Glutamatergic neuron (in vitro differentiated cells): ENCODE results near the gene PCDHA9. TPM values are rescaled to one million over a fixed set of nuclear protein-coding genes. Genes with fewer than 3 reads are reported as not detected.

ENCODE experiments used
- DNase-seq: peaks from one replicate; pipeline ENCODE4 v3.0.0; 2022
- H3K27ac Mint-ChIP-seq: one replicate; pipeline ENCODE4 v1.8.0; 2020; ENCODE audit warnings: mild to moderate bottlenecking, mixed read lengths, inconsistent platforms; ENCODE audit not compliant: unreplicated experiment
- H3K27me3 Mint-ChIP-seq: one replicate; pipeline ENCODE4 v1.8.0; 2020; ENCODE audit warnings: mild to moderate bottlenecking, moderate library complexity, mixed read lengths, inconsistent platforms; ENCODE audit not compliant: unreplicated experiment
- H3K36me3 Mint-ChIP-seq: one replicate; pipeline ENCODE4 v1.8.0; 2020; ENCODE audit warnings: mild to moderate bottlenecking, mixed read lengths, inconsistent platforms; ENCODE audit not compliant: unreplicated experiment
- H3K4me1 Mint-ChIP-seq: one replicate; pipeline ENCODE4 v1.8.0; 2020; ENCODE audit warnings: mild to moderate bottlenecking, low read depth, mixed read lengths, inconsistent platforms; ENCODE audit not compliant: unreplicated experiment
- H3K4me3 Mint-ChIP-seq: one replicate; pipeline ENCODE4 v1.8.0; 2020; ENCODE audit warnings: mild to moderate bottlenecking, mixed read lengths, inconsistent platforms; ENCODE audit not compliant: unreplicated experiment
- H3K9me3 Mint-ChIP-seq: one replicate; pipeline ENCODE4 v1.8.0; 2020; ENCODE audit warnings: mild to moderate bottlenecking, moderate library complexity, mixed read lengths, inconsistent platforms; ENCODE audit not compliant: unreplicated experiment
- total RNA-seq: library from RNA; stranded (reverse); fragmentation: NEBNext Ultra II Directional; extraction: Animal tissue kit (Norgen Biotek cat#: 25700); gene quantifications from one replicate; pipeline ENCODE4 v1.2.1, GENCODE V29; 2021; ENCODE audit not compliant: unreplicated experiment
- TF ChIP-seq, protein P1 (sequence below): fragments of 200-600 bp; sonication (generic); IDR thresholded peaks from one replicate; pipeline ENCODE4 v1.5.0; 2021; ENCODE audit not compliant: partially characterized antibody, unreplicated experiment

PCDHA9 gene
- total RNA-seq, 1 donor from 2014 or later: 18.9 TPM

GRCh38 chr5:140877262-140877581 lies 29.0 kb downstream of the PCDHA9 start:
- Mint-ChIP-seq H3K36me3 (peaks cover 27% of the 10 kb centered on the region), H3K27ac (no peak overlapping the region)

DNA sequence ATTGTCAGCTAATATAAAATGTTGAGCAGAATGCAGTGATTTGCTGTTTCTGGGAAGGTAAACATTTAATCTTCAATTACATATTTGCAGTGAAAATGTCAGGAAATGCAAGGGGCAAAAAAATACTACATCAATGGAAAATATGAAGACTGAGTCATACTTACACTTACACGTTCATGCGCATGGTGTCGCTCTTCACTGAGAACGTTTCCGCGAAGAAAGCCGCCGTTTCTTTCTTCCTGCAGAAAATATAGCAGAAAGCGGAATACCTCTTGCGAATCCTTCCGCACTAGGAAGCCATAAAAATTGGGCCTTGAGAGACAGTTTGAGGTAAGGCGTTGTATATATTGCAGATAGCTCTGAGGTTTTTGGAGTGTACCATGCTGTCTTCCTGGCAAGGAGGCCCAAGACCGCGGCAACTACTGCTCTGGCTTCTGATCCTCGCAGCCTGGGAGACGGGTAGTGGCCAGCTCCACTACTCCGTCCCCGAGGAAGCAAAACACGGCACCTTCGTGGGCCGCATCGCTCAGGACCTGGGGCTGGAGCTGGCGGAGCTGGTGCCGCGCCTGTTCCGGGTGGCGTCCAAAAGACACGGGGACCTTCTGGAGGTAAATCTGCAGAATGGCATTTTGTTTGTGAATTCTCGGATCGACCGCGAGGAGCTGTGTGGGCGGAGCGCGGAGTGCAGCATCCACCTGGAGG lies 33.9 kb downstream of the PCDHA9 start, which contains the start of gene PCDHA13:
Gene PCDHA13, plus strand, starts transcription at position 236 of the 702 bp plus-strand sequence. Its CDS starts 145 bp downstream, at position 381.
- Mint-ChIP-seq H3K4me3 (peak within 1 kb of the TSS; percentile 47), H3K27ac (no peak within 1 kb of the TSS), H3K27me3 (no peaks in the 10 kb centered on the region), H3K9me3 (peaks cover 4% of the 10 kb centered on the region), H3K36me3 (peaks cover 36% of the 10 kb centered on the region), H3K4me1 (no peaks in the 10 kb centered on the region)
- TF ChIP-seq, protein P1, sequence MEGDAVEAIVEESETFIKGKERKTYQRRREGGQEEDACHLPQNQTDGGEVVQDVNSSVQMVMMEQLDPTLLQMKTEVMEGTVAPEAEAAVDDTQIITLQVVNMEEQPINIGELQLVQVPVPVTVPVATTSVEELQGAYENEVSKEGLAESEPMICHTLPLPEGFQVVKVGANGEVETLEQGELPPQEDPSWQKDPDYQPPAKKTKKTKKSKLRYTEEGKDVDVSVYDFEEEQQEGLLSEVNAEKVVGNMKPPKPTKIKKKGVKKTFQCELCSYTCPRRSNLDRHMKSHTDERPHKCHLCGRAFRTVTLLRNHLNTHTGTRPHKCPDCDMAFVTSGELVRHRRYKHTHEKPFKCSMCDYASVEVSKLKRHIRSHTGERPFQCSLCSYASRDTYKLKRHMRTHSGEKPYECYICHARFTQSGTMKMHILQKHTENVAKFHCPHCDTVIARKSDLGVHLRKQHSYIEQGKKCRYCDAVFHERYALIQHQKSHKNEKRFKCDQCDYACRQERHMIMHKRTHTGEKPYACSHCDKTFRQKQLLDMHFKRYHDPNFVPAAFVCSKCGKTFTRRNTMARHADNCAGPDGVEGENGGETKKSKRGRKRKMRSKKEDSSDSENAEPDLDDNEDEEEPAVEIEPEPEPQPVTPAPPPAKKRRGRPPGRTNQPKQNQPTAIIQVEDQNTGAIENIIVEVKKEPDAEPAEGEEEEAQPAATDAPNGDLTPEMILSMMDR: no peak
- DNase-seq: no peak

More at GRCh38 chr5:140877262-140877581, 29.0 kb downstream of the PCDHA9 start:
- Mint-ChIP-seq H3K4me1 (peaks cover 3% of the 10 kb centered on the region), H3K9me3 (peaks cover 1% of the 10 kb centered on the region), H3K27me3 (peaks cover 5% of the 10 kb centered on the region), H3K4me3 (no peak overlapping the region)
- DNase-seq: no peak
- TF ChIP-seq, protein P1: no peak

GRCh38 chr5:140882591-140882899 lies 34.4 kb downstream of the PCDHA9 start:
- Mint-ChIP-seq H3K9me3 (peaks cover 3% of the 10 kb centered on the region), H3K4me1 (no peaks in the 10 kb centered on the region), H3K36me3 (peaks cover 34% of the 10 kb centered on the region), H3K27me3 (no peaks in the 10 kb centered on the region), H3K27ac (no peak overlapping the region), H3K4me3 (peak overlapping the region; percentile 47)
- DNase-seq: no peak
- TF ChIP-seq, protein P1: no peak

- DNase-seq: no peak
- Mint-ChIP-seq H3K36me3 (peaks cover 32% of the 10 kb centered on the region), H3K27ac (no peak overlapping the region), H3K9me3 (peaks cover 3% of the 10 kb centered on the region), H3K27me3 (no peaks in the 10 kb centered on the region), H3K4me3 (no peak overlapping the region), H3K4me1 (no peaks in the 10 kb centered on the region)
- TF ChIP-seq, protein P1: no peak
Observed at GRCh38 chr5:140883373-140883772, 35.2 kb downstream of the PCDHA9 start.

GRCh38 chr5:140883927-140884697 lies 35.9 kb downstream of the PCDHA9 start:
- Mint-ChIP-seq H3K27ac (no peak overlapping the region), H3K36me3 (peaks cover 27% of the 10 kb centered on the region)
- no peak for DNase-seq

More at GRCh38 chr5:140883927-140884697, 35.9 kb downstream of the PCDHA9 start:
- H3K4me1 Mint-ChIP-seq: no peaks in the 10 kb centered on the region
- TF ChIP-seq, protein P1: no peak
- H3K9me3 Mint-ChIP-seq: peaks cover 3% of the 10 kb centered on the region
- no peak overlapping the region for H3K4me3 Mint-ChIP-seq
- no peaks in the 10 kb centered on the region for H3K27me3 Mint-ChIP-seq
